K562 (cell line): ENCODE measurements around the gene ADPRHL1. TPM values are rescaled to one million over a fixed set of nuclear protein-coding genes. Genes with fewer than 3 reads are reported as not detected.
"Not testable (repeated sequence)": the region's sequence is repeated elsewhere in the genome, so short reads cannot be mapped to it uniquely, and the experiment has no call there.

Source experiments
- ATAC-seq: fragments of 200-7000 bp; cut with Tn5 transposase; 3 replicates; pipeline ENCODE4 v1.9.1; 2020; ENCODE audit warnings: moderate library complexity
- BruUV-seq: library from RNA; stranded (reverse); fragments of 400-500 nt; replicated peaks from 2 replicates; lab custom pipeline; 2021; lab: Mats Ljungman, UMichigan
- CTCF ChIA-PET: fragments of 300-600 bp; formaldehyde crosslinking; extraction: SDS; loops from one replicate; lab custom pipeline; 2021; ENCODE audit warnings: low intra/inter-chr PET ratio; lab: Yijun Ruan, JAX
- POLR2A ChIA-PET: fragments of 300-600, 350-650 bp; sonication (Branson Sonifier 250); formaldehyde crosslinking; extraction: SDS; loops from one replicate; lab custom pipeline; 2021; ENCODE audit warnings: antibody characterized with exemption, inconsistent platforms; lab: Yijun Ruan, JAX
- DNase-seq, 4 experiments: peaks; one replicate each; pipeline versions ENCODE4 v3.0.0 to v3.0.0-alpha.2; 2011 to 2018; ENCODE audit warnings: low spot score in 3 of 4, mixed read lengths in 3 of 4; ENCODE audit errors: extremely low read depth in 1 of 4
- FAIRE-seq: peaks from 2 replicates; lab custom pipeline; 2011; peaks lifted over from hg19 to GRCh38; lab: Jason Lieb, UNC
- H2AFZ ChIP-seq: 2 replicates; pipeline ENCODE4 v1.6.0; 2011; ENCODE audit warnings: low read depth, low read length, control low read depth, inconsistent platforms
- H3K27ac ChIP-seq: fragments of 200-600 bp; 3 replicates; pipeline ENCODE4 v1.8.0; 2011; ENCODE audit warnings: low read depth, mild to moderate bottlenecking, control low read depth, inconsistent platforms, low read length, moderate library complexity, mixed read lengths; ENCODE audit errors: extremely low read depth
- H3K27me3 ChIP-seq, 2 experiments: fragments of 300-600 bp in 1 of 2; 2 replicates in 1 of 2; 3 replicates in 1 of 2; pipeline versions ENCODE4 v1.6.0 to v1.8.0; 2011; ENCODE audit warnings: inconsistent platforms in 2 of 2, low read length in 2 of 2, mild to moderate bottlenecking in 1 of 2, mixed read lengths in 1 of 2, moderate library complexity in 1 of 2; ENCODE audit not compliant: control insufficient read depth in 2 of 2, insufficient read depth in 2 of 2
- H3K36me3 ChIP-seq: fragments of 300-600 bp; 3 replicates; pipeline ENCODE4 v1.8.0; 2011; ENCODE audit warnings: mild to moderate bottlenecking, low read length, inconsistent platforms; ENCODE audit not compliant: control insufficient read depth, insufficient read depth
- H3K4me1 ChIP-seq, 2 experiments: fragments of 200-600 bp in 1 of 2; replicated peaks in 1 of 2; 2 replicates in 1 of 2; 3 replicates in 1 of 2; pipeline versions ENCODE4 v1.5.1 to v1.8.0; 2011; ENCODE audit warnings: inconsistent platforms in 2 of 2, low read length in 2 of 2, mild to moderate bottlenecking in 1 of 2, mixed read lengths in 1 of 2, moderate library complexity in 1 of 2; ENCODE audit not compliant: control insufficient read depth in 2 of 2, insufficient read depth in 2 of 2
- H3K4me2 ChIP-seq: 2 replicates; pipeline ENCODE4 v1.6.1; 2011; ENCODE audit warnings: low read length, control low read depth, inconsistent platforms, mixed read lengths; ENCODE audit not compliant: insufficient read depth
- H3K4me3 ChIP-seq: fragments of 200-600 bp; sonication (generic), shearing (Covaris generic); 2 replicates; pipeline ENCODE4 v1.5.1; 2016; ENCODE audit warnings: control low read depth, inconsistent platforms
- H3K79me2 ChIP-seq: fragments of 200-600 bp; 3 replicates; pipeline ENCODE4 v1.8.0; 2011; ENCODE audit warnings: low read length, inconsistent platforms; ENCODE audit not compliant: control insufficient read depth, insufficient read depth
- H3K9ac ChIP-seq, 2 experiments: 2 replicates each; pipeline versions ENCODE4 v1.6.0 to v1.6.1; 2011; ENCODE audit warnings: low read depth in 2 of 2, low read length in 2 of 2, control low read depth in 1 of 2, inconsistent platforms in 1 of 2, mild to moderate bottlenecking in 1 of 2, mixed read lengths in 1 of 2; ENCODE audit not compliant: insufficient read depth in 1 of 2
- H3K9me1 ChIP-seq: one replicate; pipeline ENCODE4 v1.6.0; 2011; ENCODE audit warnings: inconsistent platforms, mild to moderate bottlenecking, low read length, moderate library complexity; ENCODE audit not compliant: control insufficient read depth, insufficient read depth
- H3K9me3 ChIP-seq: replicated peaks from 2 replicates; pipeline ENCODE4 v1.5.1; 2011; ENCODE audit warnings: low read depth, low read length, inconsistent platforms; ENCODE audit not compliant: control insufficient read depth, insufficient read depth
- H4K20me1 ChIP-seq: replicated peaks from 2 replicates; pipeline ENCODE4 v1.6.1; 2011; ENCODE audit warnings: low read length, inconsistent platforms, mixed read lengths; ENCODE audit not compliant: control insufficient read depth, insufficient read depth
- CEBPZ ChIP-seq: fragments of 150-350 bp; IDR thresholded peaks from 2 replicates; pipeline ENCODE4 v1.6.1; 2014; ENCODE audit warnings: low read depth, mild to moderate bottlenecking, low read length, borderline replicate concordance
- CHAMP1 ChIP-seq: fragments of 450-650 bp; IDR thresholded peaks from 2 replicates; pipeline ENCODE4 v1.6.1; 2016; ENCODE audit warnings: mild to moderate bottlenecking
- ESRRB ChIP-seq: fragments of 250-450 bp; sonication (Bioruptor Pico); IDR thresholded peaks from 2 replicates; pipeline ENCODE4 v1.5.0; 2020; ENCODE audit warnings: mild to moderate bottlenecking, moderate library complexity, borderline replicate concordance
- LCOR ChIP-seq: sonication (generic); formaldehyde crosslinking; IDR thresholded peaks from 2 replicates; pipeline ENCODE4 v1.8.0; 2022; ENCODE audit warnings: mild to moderate bottlenecking, missing genetic modification reagents
- MCM7 ChIP-seq, 2 experiments: fragments of 450-650 bp; IDR thresholded peaks; 2 replicates each; pipeline ENCODE4 v1.6.1; 2016 to 2018
- SRSF7 ChIP-seq: fragments of 200-400 bp; formaldehyde crosslinking; optimal IDR thresholded peaks from 2 replicates; pipeline ENCODE3; 2017; ENCODE audit warnings: mild to moderate bottlenecking, low read depth, low read length
- ZNF586 ChIP-seq: fragments of 450-650 bp; formaldehyde crosslinking; conservative IDR thresholded peaks from 2 replicates; pipeline ENCODE4 v1.4.0; 2020; ENCODE audit warnings: mild to moderate bottlenecking, moderate library complexity
- WGBS: fragments of 100-300 bp; shearing (Covaris generic); methylation state at CpG from one replicate; pipeline ENCODE4 v1.1.6; 2016; ENCODE audit warnings: low coverage, mixed read lengths; ENCODE audit not compliant: insufficient coverage; ENCODE audit errors: missing lambda C conversion rate; 5-methylcytosine and 5-hydroxymethylcytosine counted together
- in situ Hi-C: fragments of 300-500 bp; cut with MboI; formaldehyde crosslinking; loops from 4 replicates; pipeline ENCODE4 v1.15.0; 2018; ENCODE audit warnings: inconsistent platforms, mixed read lengths
- intact Hi-C: fragments of 100-400 bp; cut with micrococcal nuclease; formaldehyde crosslinking; loops from 2 replicates; pipeline ENCODE4 v1.14.2; 2022
- polyA plus RNA-seq, 8 experiments: library from polyadenylated mRNA; depleted of rRNA in 4 of 8; stranded (reverse) in 5 of 8; unstranded in 3 of 8; fragments of >200 nt; fragmentation: Nextera tagmentation in 2 of 8; fragmentation: Illumina TruSeq in 1 of 8; extraction: Ambion mirVana in 2 of 8; extraction: Trizol in 1 of 8; gene quantifications; 2 replicates each; pipeline versions ENCODE4 v1.2.1 to v1.2.3, GENCODE V29; 2011 to 2014; ENCODE audit warnings: inconsistent platforms in 1 of 8, missing spikeins in 1 of 8
- total RNA-seq, 7 experiments: library from RNA; depleted of rRNA in 6 of 7; stranded (reverse); fragments of >200 nt in 6 of 7; fragmentation: Illumina TruSeq in 2 of 7; extraction: Trizol in 2 of 7; gene quantifications; 2 replicates each; pipeline versions ENCODE4 v1.2.1 to v1.2.3, GENCODE V29; 2011 to 2021; ENCODE audit warnings: low replicate concordance in 1 of 7
- TF ChIP-seq, protein P1 (sequence below), 2 experiments: IDR thresholded peaks; 2 replicates each; pipeline ENCODE4 v1.6.1; 2012; ENCODE audit warnings: improper control_type of control experiment in 2 of 2, low read depth in 2 of 2, low read length in 2 of 2, borderline replicate concordance in 1 of 2
- TF ChIP-seq, protein P2 (sequence below): fragments of 450-650 bp; formaldehyde crosslinking; IDR thresholded peaks from 2 replicates; pipeline ENCODE4 v1.4.0; 2020; ENCODE audit warnings: mild to moderate bottlenecking, moderate library complexity

The ADPRHL1 gene
- total and polyA plus RNA-seq, 9 of the 15 experiments (the other 6 are each of a cell fraction or from before 2014, with no cell fraction given) = 0.06 to 0.76 (median 0.37) TPM; not detected in 1

DNA sequence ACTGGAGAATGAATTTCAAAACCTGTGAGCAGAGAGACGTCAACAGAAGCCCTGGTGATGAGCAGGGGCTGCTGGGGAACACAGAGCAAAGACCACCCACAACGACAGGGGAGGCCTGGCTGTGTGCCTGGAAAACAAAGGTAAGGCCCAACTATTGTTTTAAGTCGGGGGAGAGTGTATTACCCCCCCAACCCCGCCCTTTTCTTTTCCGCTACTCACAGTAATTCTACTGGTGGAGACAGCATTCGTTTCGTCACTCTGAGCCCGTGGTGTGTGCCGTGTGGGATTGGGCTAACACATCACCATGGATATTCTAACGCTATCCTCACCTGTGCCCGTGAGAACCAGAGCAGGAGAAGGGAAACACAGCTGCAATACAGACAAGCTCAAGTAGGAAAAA is 18.6 kb upstream of the ADPRHL1 start (continued):
- TF ChIP-seq CEBPZ (no peak), SRSF7 (no peak), ZNF586 (CRISPR knock-in tag) (no peak), ESRRB (CRISPR knock-in tag) (no peak), MCM7 (IDR thresholded peaks at IDR 0.05) (no peak), LCOR (no peak), CHAMP1 (no peak)
- TF ChIP-seq, protein P1, sequence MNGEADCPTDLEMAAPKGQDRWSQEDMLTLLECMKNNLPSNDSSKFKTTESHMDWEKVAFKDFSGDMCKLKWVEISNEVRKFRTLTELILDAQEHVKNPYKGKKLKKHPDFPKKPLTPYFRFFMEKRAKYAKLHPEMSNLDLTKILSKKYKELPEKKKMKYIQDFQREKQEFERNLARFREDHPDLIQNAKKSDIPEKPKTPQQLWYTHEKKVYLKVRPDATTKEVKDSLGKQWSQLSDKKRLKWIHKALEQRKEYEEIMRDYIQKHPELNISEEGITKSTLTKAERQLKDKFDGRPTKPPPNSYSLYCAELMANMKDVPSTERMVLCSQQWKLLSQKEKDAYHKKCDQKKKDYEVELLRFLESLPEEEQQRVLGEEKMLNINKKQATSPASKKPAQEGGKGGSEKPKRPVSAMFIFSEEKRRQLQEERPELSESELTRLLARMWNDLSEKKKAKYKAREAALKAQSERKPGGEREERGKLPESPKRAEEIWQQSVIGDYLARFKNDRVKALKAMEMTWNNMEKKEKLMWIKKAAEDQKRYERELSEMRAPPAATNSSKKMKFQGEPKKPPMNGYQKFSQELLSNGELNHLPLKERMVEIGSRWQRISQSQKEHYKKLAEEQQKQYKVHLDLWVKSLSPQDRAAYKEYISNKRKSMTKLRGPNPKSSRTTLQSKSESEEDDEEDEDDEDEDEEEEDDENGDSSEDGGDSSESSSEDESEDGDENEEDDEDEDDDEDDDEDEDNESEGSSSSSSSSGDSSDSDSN (IDR thresholded peaks at IDR 0.05; ENCODE audit: borderline replicate concordance in 1 of 2, low read depth in 2 of 2, low read length in 2 of 2) = no peak
- TF ChIP-seq, protein P2, sequence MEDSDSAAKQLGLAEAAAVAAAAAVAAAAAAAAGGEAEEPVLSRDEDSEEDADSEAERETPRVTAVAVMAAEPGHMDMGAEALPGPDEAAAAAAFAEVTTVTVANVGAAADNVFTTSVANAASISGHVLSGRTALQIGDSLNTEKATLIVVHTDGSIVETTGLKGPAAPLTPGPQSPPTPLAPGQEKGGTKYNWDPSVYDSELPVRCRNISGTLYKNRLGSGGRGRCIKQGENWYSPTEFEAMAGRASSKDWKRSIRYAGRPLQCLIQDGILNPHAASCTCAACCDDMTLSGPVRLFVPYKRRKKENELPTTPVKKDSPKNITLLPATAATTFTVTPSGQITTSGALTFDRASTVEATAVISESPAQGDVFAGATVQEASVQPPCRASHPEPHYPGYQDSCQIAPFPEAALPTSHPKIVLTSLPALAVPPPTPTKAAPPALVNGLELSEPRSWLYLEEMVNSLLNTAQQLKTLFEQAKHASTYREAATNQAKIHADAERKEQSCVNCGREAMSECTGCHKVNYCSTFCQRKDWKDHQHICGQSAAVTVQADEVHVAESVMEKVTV (CRISPR knock-in tag) = no peak
- TF ChIP-seq, all 486 proteins: peak for 0

DNA sequence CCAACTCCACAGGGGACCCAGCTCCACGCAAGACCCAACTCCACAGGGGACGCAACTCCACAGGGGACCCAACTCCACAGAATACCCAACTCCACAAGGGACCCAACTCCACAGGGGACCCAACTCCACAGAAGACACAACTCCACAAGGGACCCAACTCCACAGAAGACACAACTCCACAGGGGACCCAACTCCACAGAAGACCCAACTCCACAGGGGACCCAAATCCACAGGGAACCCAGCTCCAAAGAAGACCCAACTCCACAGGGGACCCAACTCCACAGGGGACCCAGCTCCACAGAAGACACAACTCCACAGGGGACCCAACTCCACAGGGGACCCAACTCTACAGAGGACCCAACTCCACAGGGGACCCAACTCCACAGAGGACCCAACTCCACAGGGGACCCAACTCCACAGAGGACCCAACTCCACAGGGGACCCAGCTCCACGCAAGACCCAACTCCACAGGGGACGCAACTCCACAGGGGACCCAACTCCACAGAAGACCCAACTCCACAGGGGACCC is 17.4 kb upstream of the ADPRHL1 start:
- H3K27ac ChIP-seq, H3K9ac ChIP-seq, H3K79me2 ChIP-seq, H3K4me1 ChIP-seq, FAIRE-seq, CTCF ChIA-PET, intact Hi-C loops, H2AFZ ChIP-seq, H3K9me1 ChIP-seq, H3K4me2 ChIP-seq, POLR2A ChIA-PET, BruUV-seq, H3K4me3 ChIP-seq, in situ Hi-C loops, ATAC-seq, H3K27me3 ChIP-seq, DNase-seq, H3K9me3 ChIP-seq, H4K20me1 ChIP-seq: not testable (repeated sequence)
- WGBS = 100% methylated on average over 2 of the region's 4 CpGs
- H3K36me3 ChIP-seq = peaks cover 43% of the 10 kb centered on the region; the same call in 2 of the 3 replicates
